HL-60/S4 treated with retinoic acid at 250 ng/mL for 4 days and 3 days (cell line): ENCODE measurements around the gene CKMT1A.
"Not testable (repeated sequence)": the region's sequence is repeated elsewhere in the genome, so short reads cannot be mapped to it uniquely, and the experiment has no call there.

Experiments
- in situ Hi-C: fragments of 300-500 bp; cut with MboI; formaldehyde crosslinking; loops from 2 replicates; pipeline ENCODE4 v1.7.0; 2022; ENCODE audit warnings: low sequenced_read_pairs

Gene CKMT1A

DNA sequence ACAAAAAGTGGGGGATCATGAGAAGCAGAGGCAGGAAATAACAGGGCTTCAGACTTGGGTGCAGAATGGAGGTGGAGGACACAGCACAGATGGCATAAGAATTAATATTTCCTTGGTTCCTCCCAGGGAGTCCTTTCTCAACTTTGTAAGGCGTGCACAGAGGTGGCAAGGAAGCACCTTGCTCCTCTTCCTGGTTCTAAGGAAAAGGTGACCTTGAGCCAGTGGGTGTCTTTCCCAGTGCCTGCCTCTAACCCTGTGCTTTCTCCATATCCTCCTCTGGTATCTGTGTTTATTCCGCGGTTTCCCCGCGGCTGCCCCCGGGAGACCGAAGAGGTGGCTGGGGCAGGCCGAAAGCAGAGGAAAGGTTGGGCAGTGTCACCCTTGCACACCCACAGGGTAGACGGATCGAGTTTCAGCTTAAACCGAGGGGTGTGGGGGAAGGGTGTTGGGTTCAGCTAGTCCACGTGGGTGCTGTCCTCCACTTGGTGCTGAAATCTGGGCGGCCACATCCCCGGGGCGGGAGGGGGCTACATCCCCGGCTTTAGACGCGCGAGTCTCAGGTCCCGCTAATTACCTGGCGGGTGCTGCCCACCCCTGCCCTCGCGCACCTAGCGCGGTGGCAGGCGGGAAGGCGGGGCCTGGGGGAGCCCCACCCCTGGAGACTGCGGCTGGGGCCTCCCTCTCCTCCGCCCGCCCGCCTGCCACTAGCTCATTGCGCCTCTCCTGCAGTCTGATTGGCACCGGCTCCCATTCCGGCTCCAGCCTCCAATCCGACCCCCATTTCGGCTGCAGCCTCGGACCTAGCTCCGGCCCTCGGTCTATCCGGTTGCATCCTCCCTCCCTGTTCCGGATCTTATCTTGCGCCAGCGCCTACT lies at the start of gene CKMT1A:
Gene CKMT1A, plus strand, starts transcription at position 712 of the 875 bp plus-strand sequence. CDS start 192 bp downstream, outside the sequence.
- in situ Hi-C loops = not testable (repeated sequence)

DNA sequence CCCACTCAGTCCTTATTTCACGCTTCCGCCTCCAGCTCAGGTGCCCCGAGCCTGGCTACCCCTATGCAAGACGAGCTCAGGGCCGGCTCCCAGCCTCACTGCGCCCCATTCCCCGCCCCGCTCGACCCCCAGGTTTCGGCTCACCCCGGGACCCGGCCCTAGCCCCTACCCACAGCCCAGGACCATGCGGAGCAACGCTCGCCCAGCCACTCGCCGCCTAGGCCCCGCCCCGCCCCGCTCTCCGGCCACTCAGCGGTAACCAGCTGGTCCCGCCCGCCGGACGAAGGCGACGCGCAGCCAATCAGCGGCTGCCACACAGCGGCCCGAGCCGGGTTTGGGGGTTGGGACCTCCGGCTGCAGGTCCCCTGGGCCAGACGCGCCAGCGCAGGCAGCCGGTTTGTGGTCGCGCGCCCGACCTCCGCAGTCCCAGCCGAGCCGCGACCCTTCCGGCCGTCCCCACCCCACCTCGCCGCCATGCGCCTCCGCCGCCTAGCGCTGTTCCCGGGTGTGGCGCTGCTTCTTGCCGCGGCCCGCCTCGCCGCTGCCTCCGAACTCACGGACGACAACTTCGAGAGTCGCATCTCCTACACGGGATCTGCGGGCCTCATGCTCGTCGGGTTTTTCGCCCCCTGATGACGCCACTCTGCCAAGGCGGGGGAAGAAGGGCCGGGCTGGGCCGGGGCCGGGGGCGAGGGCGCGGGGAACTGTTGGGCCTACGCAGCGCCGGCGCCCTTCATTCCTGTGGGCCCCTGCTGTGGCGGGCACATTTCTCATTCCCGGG lies 44.8 kb upstream of the CKMT1A start, which contains the start of gene CATSPER2:
Gene CATSPER2, minus strand, starts transcription at position 196 of the 781 bp plus-strand sequence. CDS start 783 bp downstream, outside the sequence.
- in situ Hi-C loops = no loop called here

DNA sequence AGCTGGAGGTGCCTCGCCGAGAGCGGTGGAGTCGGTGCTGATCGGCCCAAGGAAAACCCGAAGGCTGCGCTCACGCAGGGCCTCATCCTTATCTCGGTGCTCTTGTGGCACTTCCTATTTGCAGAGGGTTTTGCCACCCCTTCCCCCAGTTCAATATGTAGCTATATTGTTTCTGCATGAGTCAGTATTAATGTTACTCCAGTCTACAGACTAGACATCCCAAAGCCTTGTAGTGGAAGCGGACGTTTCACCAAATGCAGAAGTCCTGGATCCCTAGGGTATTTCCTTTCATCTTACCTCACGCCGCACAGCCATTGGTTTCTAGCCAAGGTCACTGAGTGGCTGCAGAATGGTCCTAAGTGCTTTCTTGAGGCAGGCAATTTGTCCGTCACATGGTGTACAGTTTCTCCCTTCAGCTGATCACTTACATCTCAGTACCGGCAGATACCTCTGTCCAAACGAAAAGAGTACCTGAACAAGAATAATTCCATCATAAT lies 44.2 kb upstream of the CKMT1A start:
- in situ Hi-C loops = not testable (repeated sequence)

DNA sequence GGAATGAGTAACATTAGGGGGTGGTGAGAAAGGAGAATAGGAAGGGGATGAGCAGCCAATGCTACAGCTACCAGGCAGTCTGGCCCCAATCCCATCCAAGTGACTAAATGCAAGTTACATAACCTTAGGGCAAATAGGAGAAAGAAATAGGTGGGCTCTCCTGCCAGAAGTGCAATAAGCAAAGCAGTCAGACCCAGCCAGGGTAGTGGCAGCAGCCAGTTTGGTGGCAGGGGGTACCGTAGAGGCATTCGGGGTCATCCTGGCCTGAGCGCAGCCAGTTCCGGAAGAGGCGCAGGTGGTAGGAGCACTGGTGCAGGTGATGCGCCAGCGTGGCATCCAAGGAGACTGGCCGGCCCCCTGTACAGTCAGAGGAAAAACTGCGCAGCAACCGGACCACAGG lies 33.9 kb upstream of the CKMT1A start:
- in situ Hi-C loops = not testable (repeated sequence)

DNA sequence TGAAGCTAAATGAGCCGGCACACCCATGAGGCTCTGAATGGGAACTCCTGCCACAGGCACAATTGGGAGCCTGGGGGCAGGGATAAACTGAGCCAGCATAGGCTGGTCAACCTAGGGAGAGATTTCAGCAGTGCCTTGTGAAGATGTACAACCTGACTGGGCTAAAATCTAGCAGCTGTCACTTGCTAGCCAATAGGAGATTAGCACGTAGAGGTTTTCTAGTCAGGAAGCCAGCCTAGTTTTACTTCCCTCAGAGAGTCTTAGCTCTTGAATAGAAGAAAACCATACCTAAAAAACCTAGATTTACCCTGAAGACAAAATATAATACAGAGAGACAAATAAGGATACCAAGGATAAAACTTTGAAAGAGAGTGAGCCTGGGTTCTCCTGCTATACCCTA lies 31.4 kb upstream of the CKMT1A start:
- in situ Hi-C loops = not testable (repeated sequence)

DNA sequence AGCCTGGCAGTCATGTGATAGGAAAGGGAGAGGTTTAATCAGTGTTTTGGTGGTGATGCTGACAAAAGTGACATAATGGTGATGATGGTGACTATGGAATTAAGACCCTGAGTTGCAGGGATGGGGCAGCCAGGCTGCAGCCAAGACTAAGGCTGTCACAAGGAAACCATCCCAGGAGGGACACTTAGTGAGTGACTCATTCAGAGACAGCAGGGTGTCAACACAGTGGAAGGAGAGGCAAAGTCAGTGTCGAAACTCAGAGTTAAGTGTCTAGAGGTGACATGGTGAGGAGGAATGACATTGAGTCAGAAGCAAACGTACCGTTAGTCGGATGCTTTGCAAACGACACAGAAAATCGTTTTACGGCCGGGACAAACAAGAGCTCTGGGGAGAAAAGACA lies 30.3 kb upstream of the CKMT1A start:
- in situ Hi-C loops = not testable (repeated sequence)

DNA sequence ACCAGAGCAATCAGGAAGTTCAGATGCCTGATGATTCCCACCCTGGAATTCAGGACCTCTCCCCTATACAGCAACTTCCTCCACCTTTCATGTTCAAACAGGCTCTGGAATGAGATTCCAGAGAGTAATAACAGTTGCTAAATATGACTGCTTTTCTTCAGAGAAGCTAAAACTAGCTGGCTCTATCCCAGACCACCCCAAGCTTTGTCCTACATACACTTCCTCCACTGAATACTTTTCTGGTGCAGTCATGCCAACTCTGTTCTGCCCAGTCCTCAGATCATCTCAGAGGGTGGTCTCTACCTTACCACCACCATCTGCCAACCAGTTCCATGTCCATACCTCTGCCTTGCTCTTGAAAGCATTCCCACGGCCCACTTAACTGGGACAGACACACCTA lies 27.5 kb upstream of the CKMT1A start:
- in situ Hi-C loops = not testable (repeated sequence)

DNA sequence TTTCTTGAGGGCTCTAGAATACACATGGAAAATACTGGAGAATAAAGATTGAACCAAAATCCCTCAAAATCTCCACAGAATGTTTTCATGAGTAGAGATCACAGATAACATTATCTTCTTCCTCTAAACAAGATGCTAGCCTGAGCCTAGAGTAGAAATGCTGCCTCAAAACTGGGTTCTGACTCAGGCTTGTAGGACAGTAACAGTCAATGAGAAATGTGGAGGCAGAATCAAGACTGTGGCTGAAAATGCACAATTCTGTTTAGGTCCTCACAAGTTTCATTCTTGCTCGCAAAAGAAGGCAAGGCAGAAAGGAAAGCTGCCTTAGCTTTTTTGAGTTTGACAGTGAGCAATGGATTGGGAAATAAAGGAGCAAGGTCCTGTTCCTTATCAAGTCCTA lies 19.5 kb upstream of the CKMT1A start:
- in situ Hi-C loops = not testable (repeated sequence)

DNA sequence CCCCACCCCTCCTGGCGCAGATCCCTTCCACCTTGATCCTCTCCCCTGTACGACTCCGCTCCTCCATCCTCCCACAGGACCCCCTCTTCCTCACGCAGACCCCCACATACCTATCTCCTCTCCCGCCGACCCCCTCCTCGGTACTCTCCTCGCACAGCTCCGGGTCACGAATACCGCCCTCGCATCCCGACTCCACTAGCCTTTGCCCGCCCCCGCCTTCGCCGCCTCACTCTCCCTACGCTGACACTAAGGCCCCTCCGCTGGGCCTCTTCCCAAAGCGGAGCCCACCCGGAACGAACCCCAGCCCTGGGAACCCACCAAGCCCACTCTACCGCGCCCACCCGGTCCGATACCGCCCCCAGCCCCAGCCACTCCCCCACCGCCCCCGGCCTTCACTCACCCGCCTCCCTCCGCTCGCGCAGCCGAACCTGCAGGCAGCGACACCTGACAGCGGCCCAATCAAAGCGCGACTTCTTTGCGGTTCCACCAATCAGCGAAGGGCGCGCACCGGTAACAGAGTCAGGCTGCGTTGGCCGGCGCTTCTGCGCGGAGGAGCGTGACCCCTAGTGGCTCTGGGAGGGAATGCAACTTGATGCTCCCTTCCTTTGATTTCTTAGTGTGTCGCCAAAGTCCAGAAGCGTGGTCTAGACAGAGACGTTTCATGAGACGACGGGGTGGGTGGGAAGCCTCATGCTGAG lies 3.9 kb upstream of the CKMT1A start:
- in situ Hi-C loops = not testable (repeated sequence)

DNA sequence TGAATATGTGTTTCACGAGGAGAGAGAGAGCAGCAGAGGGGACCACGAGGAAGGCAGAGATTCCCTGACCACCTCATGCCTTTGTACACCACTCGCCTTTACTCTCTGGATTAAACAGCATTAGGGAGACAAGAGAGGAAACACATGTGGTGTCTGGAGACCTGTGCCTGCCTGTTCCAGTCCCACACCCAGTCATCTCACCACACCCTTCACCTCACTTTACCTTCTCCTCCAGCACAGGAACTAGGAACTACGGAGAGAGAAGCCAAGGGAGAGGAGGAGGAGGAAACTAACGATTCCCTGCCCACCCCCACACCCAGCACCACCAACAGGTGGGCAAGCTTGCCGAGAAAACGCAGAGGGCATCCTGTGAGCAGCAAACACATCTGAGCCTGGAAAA lies 980 bp upstream of the CKMT1A start:
- in situ Hi-C loops = not testable (repeated sequence)

DNA sequence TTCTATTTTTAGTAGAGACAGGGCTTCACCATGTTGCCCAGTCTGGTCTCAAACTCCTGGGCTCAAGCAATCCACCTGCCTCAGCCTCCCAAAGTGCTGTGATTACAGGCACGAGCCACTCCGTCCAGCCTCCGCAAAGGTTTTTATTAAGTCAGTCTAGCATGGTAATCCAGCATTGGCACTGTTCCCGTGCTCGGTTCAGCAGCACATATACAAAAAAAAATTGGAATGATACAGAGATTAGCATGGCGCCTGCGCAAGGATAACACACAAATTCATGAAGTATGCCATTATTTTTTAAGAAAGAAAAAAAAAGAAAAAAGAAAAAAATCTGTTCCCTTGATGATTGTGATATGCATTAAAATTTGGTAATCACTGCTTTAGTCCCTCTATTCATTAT lies 8.5 kb downstream of the CKMT1A start:
- in situ Hi-C loops = no loop called here

DNA sequence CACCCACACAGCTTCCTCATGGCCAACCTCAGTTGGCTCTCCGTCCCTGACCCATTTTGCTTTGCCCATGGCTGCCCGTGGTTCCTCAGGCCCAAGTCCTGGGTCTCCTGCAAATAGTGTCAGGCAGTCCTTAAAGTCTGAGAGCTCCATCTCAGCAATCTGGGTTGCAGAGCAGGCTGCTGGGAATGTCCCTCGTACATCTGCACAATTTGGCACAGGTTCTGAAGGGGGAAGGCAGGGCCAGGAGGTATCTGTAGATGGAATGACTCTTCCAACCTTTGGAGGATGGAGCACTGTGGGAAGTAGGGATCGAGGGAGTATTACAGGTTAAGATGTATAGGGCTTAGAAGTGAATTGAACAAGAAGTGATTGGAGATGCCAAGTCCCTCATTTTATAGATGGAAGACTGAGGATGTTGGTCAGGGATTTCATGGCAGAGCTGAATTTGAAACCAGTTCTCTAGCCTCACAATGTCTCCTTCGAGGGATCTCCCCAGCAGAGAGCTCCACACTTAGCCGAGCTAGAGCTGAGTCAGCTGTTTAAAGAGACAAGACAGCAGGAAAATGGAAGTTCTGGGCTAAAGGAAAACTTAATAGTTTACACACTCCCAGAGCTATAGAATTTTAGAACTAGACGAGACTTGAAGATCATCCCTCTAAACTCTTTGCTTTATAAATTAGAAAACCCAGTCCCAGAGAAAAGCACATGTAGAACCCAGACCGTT lies 9.2 kb downstream of the CKMT1A start:
- in situ Hi-C loops = no loop called here

DNA sequence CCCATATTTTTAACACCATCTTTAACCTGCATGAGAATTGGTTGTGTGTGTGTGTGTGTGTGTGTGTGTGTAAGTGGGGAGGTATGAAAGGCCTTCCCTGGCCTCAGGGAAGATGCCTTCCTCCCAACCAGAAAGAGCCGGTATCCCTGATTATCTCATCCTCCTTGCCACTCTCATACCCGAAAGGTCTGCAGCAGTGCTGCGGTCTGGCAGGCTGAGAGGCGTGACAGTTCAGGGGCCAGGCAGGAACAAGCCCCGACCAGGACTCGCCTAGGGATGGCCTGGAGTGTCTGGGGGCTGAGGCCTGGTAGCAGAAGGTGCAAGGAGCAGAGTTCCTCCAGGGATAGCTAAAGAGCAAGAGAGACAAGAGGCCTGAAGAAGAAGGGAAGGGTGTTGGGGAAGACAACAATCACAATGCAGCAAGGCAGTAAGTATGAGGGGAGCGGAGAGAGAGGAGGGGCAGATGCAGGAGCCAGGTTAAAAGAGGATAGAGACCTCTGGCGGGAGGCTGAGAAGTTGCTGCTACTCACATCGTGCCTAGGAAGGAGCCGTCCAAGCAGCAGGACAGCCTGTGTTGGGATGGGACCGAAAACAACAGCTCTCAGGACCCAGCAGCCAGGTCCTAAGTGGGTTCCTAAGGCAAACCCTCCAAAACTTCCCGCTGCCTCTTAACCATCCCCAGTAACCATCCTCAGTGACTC lies 16.9 kb downstream of the CKMT1A start:
- in situ Hi-C loops = not testable (repeated sequence)

DNA sequence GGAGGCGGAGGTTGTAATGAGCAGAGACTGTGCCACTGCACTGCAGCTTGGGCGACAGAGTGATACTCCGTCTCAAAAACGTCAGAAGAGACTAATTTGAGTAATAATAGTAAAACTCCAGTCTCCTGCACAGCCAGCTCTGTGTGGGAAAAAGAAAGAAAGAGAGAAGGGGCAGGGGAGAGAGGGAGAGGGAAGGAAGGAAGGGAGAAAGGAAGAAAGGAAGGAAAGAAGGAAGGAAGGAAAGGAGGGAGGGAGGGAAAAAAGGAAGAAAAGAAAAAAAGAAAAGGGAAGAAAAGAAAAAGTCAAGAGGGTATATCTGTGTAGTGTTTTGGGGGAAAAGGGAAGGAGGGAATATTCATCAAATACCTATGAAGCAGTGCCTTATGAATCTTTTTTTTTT lies 29.5 kb downstream of the CKMT1A start:
- in situ Hi-C loops = no loop called here

DNA sequence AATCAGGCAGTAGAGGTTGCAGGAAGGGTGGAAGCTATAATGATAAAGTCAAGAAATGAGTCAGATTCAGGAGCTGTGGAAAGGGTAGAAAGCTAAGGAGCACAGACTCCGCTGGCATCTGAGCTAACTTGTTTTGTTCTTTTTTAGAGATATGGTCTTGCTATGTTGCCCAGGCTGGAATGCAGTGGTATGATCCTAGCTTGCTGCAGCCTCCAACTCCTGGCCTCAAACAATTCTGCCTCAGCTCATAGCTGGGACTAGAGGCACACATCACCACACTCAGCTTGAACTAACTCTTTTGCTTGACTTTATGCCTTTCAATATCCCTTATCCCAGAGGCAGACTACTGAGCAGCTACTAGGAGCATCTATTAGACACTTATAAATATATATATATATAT lies 32.6 kb downstream of the CKMT1A start:
- in situ Hi-C loops = not testable (repeated sequence)

DNA sequence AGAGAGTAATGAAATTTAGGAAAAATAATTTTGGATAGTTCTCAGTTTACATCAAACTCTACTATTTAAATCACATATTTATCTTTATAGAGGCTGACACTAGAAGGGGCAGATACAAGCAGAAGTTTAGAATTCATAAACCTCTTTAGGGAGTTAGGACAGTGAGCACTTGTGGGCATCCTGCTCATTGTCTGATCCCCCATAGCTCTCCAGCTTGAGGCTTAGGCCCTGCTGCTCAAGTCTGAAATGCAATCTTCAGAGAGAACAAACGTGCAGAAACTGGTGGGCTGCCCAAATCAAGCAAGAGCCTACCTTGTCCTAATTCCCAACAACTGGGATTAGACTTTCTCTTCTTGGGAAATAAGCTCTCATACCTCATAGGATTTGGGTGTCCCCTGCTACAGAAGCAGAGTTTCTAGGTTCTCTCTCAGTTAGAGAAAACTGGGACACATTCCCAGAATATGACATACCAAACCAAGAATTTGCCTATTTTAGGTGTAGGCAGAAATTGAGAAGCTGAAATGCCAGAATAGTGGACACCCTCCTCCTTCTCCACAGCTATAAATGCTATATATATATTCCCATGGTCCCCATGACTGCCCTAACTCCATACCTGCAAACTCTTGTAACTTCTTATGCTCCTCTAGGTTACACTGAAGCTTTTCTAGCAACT lies 34.5 kb downstream of the CKMT1A start:
- in situ Hi-C loops = not testable (repeated sequence)

DNA sequence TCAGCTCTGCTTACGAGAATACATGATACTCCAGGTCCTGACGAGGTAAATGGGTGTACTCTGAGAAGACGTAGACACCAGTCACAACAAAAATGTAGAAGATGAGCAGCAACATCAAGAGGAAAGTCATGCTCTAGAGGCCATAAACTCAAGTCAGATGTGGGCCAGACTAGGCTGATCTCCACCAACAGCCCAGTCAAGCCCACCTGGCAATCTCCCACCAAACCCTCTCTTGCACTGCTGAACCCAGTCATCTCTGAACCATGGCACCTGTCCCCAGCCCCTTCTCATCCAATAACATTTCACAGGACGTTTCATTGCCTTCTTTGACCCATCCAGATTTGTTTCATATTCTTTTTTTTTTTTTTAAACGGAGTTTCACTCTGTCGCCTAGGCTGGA lies 41.8 kb downstream of the CKMT1A start:
- in situ Hi-C loops = no loop called here

DNA sequence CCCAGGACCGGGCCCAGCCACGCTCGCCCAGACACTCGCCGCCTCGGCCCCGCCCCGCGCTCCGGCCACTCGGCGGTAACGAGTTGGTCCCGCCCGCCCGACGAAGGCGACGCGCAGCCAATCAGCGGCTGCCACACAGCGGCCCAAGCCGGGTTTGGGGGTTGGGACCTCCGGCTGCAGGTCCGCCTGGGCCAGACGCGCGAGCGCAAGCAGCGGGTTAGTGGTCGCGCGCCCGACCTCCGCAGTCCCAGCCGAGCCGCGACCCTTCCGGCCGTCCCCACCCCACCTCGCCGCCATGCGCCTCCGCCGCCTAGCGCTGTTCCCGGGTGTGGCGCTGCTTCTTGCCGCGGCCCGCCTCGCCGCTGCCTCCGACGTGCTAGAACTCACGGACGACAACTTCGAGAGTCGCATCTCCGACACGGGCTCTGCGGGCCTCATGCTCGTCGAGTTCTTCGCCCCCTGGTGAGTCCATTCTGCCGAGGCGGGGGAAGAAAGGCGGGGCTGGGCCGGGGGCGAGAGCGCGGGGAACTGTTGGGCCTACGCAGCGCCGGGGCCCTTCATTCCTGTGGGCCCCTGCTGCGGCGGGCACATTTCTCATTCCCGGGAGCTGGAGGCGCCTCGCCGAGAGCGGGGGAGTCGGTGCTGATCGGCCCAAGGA lies 52.7 kb downstream of the CKMT1A start, which contains the start of gene PDIA3:
Gene PDIA3, plus strand, starts transcription at position 194 of the 658 bp plus-strand sequence. Its CDS starts 102 bp downstream, at position 296.
- in situ Hi-C loops = not testable (repeated sequence)
